ENCODE measurements around the gene DMKN. TPM values are rescaled to one million over a fixed set of nuclear protein-coding genes. Genes with fewer than 3 reads are reported as not detected.

Gene DMKN
- total and polyA plus RNA-seq, 2 of the 8 experiments (the other 6 are each of a cell fraction or from before 2014, with no cell fraction given) = 290 to 330 TPM

DNA sequence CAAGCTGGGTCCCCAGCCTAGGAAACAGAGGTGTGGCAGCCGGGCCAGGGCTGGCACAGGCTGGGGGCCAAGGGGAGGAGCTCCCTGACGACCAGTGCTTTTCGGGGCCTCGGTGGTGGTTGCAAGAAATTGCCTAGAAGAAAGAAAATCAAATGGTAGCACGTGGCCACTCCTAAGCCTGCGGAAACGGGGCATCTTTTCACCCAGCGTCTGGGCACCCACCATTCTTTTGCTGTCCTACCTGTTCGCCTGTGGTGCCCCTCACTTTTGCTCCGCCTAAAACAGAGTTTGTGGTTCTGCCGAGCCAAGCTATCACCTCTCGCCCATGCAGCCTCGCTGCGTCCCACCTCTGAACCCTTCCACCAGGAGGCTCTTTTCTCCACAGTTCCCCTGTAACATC, 16.0 kb downstream of the DMKN start:
- H3K4me1 ChIP-seq (replicated peaks in 1 of 4; ENCODE audit: control insufficient read depth in 3 of 4, insufficient read depth in 4 of 4, low read length in 3 of 4) = peaks cover 0 to 5% (median 3%) of the 10 kb centered on the region in 4 experiments; a peak in 3 of 7 replicates
- H4K91ac ChIP-seq (replicated peaks; ENCODE audit: insufficient read length, low read length) = no peak overlapping the region
- no peak overlapping the region for H2BK20ac ChIP-seq (ENCODE audit: low read length)
- H3K27me3 ChIP-seq (replicated peaks in 1 of 4; ENCODE audit: control insufficient read depth in 3 of 4, extremely low read depth in 1 of 4, insufficient read depth in 3 of 4, low read length in 3 of 4) = no peaks in the 10 kb centered on the region
- no peak overlapping the region for H3K4me3 ChIP-seq (ENCODE audit: extremely low read depth in 1 of 4, insufficient read depth in 2 of 4, low read depth in 3 of 4, low read length in 4 of 4)
- no peak overlapping the region for H2AFZ ChIP-seq (ENCODE audit: low read length)
- H3K9ac ChIP-seq (replicated peaks in 1 of 4; ENCODE audit: extremely low read depth in 1 of 4, low read depth in 3 of 4, low read length in 3 of 4) = no peak overlapping the region
- H4K8ac ChIP-seq (ENCODE audit: extremely low read depth, insufficient read depth, low read length) = no peak overlapping the region
- no peak overlapping the region for H3K23ac ChIP-seq (ENCODE audit: insufficient read length)
- peaks cover 11 to 40% (median 28%) of the 10 kb centered on the region in 4 experiments for H3K36me3 ChIP-seq (ENCODE audit: control insufficient read depth in 2 of 4, insufficient read depth in 4 of 4, low read length in 3 of 4)
- H4K20me1 ChIP-seq (replicated peaks in 1 of 2; ENCODE audit: control insufficient read depth in 1 of 2, insufficient read depth in 2 of 2, low read length in 2 of 2) = peaks cover 2 to 16% of the 10 kb centered on the region in 2 experiments
- H3K18ac ChIP-seq (ENCODE audit: extremely low read depth, low read length) = no peak overlapping the region
- no peak overlapping the region for H2BK120ac ChIP-seq (replicated peaks; ENCODE audit: low read depth, low read length)
- no peak overlapping the region for H2BK15ac ChIP-seq (ENCODE audit: low read length)
- H2BK12ac ChIP-seq (ENCODE audit: low read depth, low read length) = no peak overlapping the region
- POLR2A ChIA-PET (ENCODE audit: partially characterized antibody) = interaction anchor here (0.5 to 4.1 kb wide), 13 partner anchors 10 to 226 kb away, joined by 3 to 110 read pairs (median 3); partner anchors contain the start of gene CD22
- DNase-seq (ENCODE audit: low read depth in 1 of 2, low spot score in 2 of 2) (no peak), FAIRE-seq (no peak)
- no peak overlapping the region for H4K5ac ChIP-seq (ENCODE audit: insufficient read length, low read depth, low read length)
- no peak overlapping the region for H3K56ac ChIP-seq (replicated peaks; ENCODE audit: insufficient read length, low read depth, low read length)
- TF ChIP-seq CEBPB (IDR thresholded peaks at IDR 0.05; ENCODE audit: low read depth, low read length) (no peak), PHF8 (conservative IDR thresholded peaks at IDR 0.05; ENCODE audit: low read depth, low read length) (no peak), TCF12 (IDR thresholded peaks at IDR 0.05; ENCODE audit: low read depth, low read length) (no peak), ASH2L (IDR thresholded peaks at IDR 0.05; ENCODE audit: low read length) (no peak), TEAD4 (IDR thresholded peaks at IDR 0.05; ENCODE audit: low read depth, low read length) (no peak), HDAC6 (IDR thresholded peaks at IDR 0.05; ENCODE audit: low read depth, low read length) (no peak), ZNF274 (IDR thresholded peaks at IDR 0.05; ENCODE audit: borderline replicate concordance, extremely low read depth, low read length) (no peak)
- H3K4ac ChIP-seq (replicated peaks; ENCODE audit: insufficient read length, low read depth, low read length) = no peak overlapping the region
- no peaks in the 10 kb centered on the region for H3K9me3 ChIP-seq (ENCODE audit: insufficient read depth in 2 of 2, low read depth in 1 of 2, low read length in 1 of 2)
- no peak overlapping the region for H3K4me2 ChIP-seq (ENCODE audit: insufficient read depth in 1 of 2, low read depth in 2 of 2, low read length in 2 of 2)
- no peak overlapping the region for H2BK5ac ChIP-seq (ENCODE audit: low read depth, low read length)
- no peak overlapping the region for H3K27ac ChIP-seq (ENCODE audit: low read depth, low read length)
- no peaks in the 10 kb centered on the region for H3K79me2 ChIP-seq (ENCODE audit: control insufficient read depth in 1 of 2, insufficient read depth in 2 of 2, low read length in 2 of 2)
- CTCF ChIA-PET (ENCODE audit: partially characterized antibody) = interaction anchor here (0.6 to 2.2 kb wide), 12 partner anchors 9 to 144 kb away, joined by 3 to 15 read pairs (median 4); no protein-coding TSS in a partner anchor
- no peak overlapping the region for H3K14ac ChIP-seq (ENCODE audit: insufficient read length)
- H2AK5ac ChIP-seq (ENCODE audit: low read depth, low read length) = no peak overlapping the region
- 84% methylated on average over 14 of the region's 14 CpGs; no CpG with 5 or more reads in 1 of the 2 experiments for WGBS, 2 experiments (ENCODE audit: extremely low coverage in 1 of 2, insufficient coverage in 1 of 2, insufficient read length in 1 of 2, insufficient replicate concordance in 2 of 2, low coverage in 1 of 2, low lambda C conversion rate in 2 of 2, missing lambda C conversion rate in 1 of 2)
- no peaks in the 10 kb centered on the region for H3K79me1 ChIP-seq (ENCODE audit: low read depth, low read length)
- no peaks in the 10 kb centered on the region for H3K23me2 ChIP-seq (ENCODE audit: low read depth, low read length)

Measured in H1 (cell line).